GM04503 (cell line): ENCODE data around the gene DNAI1.
"Not testable (repeated sequence)": the region's sequence is repeated elsewhere in the genome, so short reads cannot be mapped to it uniquely, and the experiment has no call there.

Experiments used
- DNase-seq: peaks from one replicate; pipeline ENCODE4 v3.0.0-alpha.2; 2012; ENCODE audit warnings: low read depth

Gene DNAI1

GRCh38 chr9:34458013-34458958, at the start of gene DNAI1, which contains the start of gene FAM219A:
DNAI1 (plus strand) TSS chr9:34458805; CDS start chr9:34459006, 201 bp downstream.
FAM219A (minus strand) TSS chr9:34458570; CDS start chr9:34458263, 307 bp downstream.
- peak; percentile 84 for DNase-seq

GRCh38 chr9:34409154-34409553, 49.5 kb upstream of the DNAI1 start:
- no peak for DNase-seq

GRCh38 chr9:34412336-34412735, 46.3 kb upstream of the DNAI1 start:
- DNase-seq: no peak

- DNase-seq: no peak
Measured at GRCh38 chr9:34413231-34413852, 45.3 kb upstream of the DNAI1 start.

GRCh38 chr9:34417734-34418133, 40.9 kb upstream of the DNAI1 start:
- no peak for DNase-seq

GRCh38 chr9:34419716-34420504, 38.7 kb upstream of the DNAI1 start:
- no peak for DNase-seq

GRCh38 chr9:34426347-34427074, 32.1 kb upstream of the DNAI1 start:
- no peak for DNase-seq

- DNase-seq: no peak
Measured at GRCh38 chr9:34428325-34428958, 30.2 kb upstream of the DNAI1 start.

- peak; percentile 78 for DNase-seq
Measured at GRCh38 chr9:34430843-34431437, 27.7 kb upstream of the DNAI1 start.

- no peak for DNase-seq
Measured at GRCh38 chr9:34431667-34432066, 26.9 kb upstream of the DNAI1 start.

GRCh38 chr9:34437006-34437925, 21.3 kb upstream of the DNAI1 start:
- no peak for DNase-seq

- not testable (repeated sequence) for DNase-seq
Measured at GRCh38 chr9:34437926-34438307, 20.7 kb upstream of the DNAI1 start.

GRCh38 chr9:34438465-34438864, 20.1 kb upstream of the DNAI1 start:
- not testable (repeated sequence) for DNase-seq

- DNase-seq: no peak
Measured at GRCh38 chr9:34440017-34440416, 18.6 kb upstream of the DNAI1 start.

- DNase-seq: no peak
Measured at GRCh38 chr9:34442770-34443169, 15.8 kb upstream of the DNAI1 start.

GRCh38 chr9:34443533-34443932, 15.1 kb upstream of the DNAI1 start:
- no peak for DNase-seq

- DNase-seq: no peak
Measured at GRCh38 chr9:34443976-34444375, 14.6 kb upstream of the DNAI1 start.

- DNase-seq: no peak
Measured at GRCh38 chr9:34446468-34446891, 12.1 kb upstream of the DNAI1 start.

- DNase-seq: no peak
Measured at GRCh38 chr9:34446951-34447350, 11.7 kb upstream of the DNAI1 start.

GRCh38 chr9:34450644-34451043, 8.0 kb upstream of the DNAI1 start:
- no peak for DNase-seq
